ENCODE results near the gene CSTB.

CSTB gene

DNA sequence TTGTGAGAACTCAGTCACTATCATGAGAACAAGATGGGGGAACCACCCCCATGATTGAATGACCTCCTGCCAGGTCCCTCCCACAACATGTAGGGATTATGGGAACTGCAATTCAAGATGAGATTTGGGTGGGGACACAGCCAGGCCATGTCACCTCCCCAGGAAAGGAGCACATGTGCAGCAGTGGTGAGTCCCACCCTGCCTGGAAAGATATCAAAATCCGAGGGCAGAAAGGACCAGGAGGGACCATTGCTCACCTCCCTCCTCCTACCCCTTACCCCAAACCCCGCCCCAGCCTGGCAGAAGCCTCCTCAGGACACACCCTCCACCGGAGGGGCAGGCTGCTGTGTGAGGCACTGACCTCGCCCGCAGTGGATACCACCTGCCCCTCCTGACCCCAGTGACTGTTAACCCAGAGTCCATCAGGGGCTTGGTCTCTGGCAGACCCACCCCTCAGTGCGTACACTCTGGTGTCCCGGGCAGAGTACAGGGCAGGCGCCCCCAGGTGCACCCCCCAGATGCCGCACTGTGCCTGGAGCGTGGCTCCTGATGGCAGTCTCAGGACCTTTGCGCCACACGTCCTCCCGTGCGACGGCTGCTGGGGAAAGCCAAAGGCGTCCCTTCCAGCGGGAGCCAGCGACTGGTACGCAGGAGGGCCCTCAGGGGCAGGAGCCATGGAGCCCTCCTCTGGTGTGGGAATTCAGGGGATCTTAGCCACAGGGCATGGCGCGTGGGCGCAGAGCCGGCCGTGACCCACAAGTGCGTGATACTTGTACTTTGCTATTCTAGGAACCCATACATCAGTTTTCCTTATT is 36.3 kb downstream of the CSTB start:
- DNase-seq (ENCODE audit: low read depth), result no peak
- TF ChIP-seq, protein P1, sequence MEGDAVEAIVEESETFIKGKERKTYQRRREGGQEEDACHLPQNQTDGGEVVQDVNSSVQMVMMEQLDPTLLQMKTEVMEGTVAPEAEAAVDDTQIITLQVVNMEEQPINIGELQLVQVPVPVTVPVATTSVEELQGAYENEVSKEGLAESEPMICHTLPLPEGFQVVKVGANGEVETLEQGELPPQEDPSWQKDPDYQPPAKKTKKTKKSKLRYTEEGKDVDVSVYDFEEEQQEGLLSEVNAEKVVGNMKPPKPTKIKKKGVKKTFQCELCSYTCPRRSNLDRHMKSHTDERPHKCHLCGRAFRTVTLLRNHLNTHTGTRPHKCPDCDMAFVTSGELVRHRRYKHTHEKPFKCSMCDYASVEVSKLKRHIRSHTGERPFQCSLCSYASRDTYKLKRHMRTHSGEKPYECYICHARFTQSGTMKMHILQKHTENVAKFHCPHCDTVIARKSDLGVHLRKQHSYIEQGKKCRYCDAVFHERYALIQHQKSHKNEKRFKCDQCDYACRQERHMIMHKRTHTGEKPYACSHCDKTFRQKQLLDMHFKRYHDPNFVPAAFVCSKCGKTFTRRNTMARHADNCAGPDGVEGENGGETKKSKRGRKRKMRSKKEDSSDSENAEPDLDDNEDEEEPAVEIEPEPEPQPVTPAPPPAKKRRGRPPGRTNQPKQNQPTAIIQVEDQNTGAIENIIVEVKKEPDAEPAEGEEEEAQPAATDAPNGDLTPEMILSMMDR (IDR thresholded peaks at IDR 0.05; ENCODE audit: control insufficient read depth, extremely low read depth, insufficient read depth), result no peak
- H3K4me3 ChIP-seq (ENCODE audit: low read depth, low read length), result no peak overlapping the region

DNA sequence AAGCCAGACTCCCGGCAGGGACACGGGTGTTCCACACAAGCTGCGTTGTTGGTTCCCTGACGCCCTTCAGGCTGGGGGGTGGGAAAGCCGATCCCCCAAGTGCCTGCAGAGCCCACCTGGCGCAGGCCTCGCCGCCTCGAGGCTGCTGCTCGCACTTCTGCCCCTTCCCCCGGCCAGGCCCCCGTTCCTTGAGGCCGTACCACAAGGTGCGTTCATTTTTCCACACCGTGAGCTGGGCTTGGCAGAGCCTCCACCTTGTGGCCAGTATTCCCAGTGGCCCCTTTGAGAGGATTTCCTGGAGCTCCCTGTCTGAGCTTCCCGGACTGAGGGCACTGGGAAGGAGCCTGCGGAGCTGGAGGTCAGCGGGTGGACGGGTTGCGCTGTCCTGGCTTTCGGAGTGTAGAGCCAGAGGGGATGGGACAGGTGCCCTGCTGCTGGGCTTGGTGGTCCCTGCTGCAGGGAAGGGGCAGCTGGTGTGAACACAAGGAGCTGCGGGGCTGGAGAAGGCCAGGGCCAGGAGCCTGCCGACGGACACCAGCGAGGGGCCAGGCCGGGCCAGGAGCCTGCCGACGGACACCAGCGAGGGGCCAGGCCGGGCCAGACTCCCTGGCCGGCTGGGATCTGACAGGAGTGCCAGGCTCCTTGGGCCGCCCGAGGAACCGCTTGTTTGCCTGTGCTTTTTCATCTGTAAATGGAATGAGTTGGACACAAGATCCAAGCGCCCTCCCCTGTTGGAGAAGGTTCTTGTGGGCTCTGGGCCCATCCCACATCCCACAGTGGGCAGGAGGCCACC is 38.8 kb downstream of the CSTB start:
- TF ChIP-seq, protein P1 (IDR thresholded peaks at IDR 0.05; ENCODE audit: control insufficient read depth, extremely low read depth, insufficient read depth), result no peak
- no peak overlapping the region for H3K4me3 ChIP-seq (ENCODE audit: low read depth, low read length)
- DNase-seq (ENCODE audit: low read depth), result no peak

DNA sequence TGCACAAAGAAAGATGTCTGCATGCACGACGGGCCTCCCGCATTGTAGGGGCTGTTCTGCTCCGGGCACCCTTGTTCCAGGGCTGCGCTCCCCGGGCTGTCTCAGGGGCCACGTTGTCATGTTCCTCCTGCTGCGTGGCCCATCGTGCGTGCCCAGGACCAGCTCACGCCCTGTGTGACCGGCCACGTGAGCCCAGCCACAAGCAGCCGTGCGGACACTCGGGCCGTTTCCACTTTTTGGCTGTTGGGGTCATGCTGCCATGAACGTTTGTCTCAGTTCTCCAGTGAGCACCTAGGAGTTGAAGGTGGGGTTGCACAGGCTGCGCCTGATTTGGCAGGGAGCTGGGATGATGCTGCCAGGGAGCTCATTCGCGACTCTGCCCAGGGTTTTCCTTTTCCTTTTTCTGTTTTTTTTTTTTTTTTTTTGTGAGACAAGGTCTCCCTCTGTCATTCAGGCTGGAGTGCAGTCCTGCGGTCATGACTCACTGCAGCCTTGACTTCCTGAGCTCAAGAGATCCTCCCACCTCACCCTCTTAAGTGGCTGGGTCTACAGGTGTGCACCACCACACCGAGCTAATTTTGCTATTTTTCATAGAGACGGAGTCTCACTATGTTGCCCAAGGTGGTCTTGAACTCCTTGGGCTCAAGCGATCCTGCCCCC is 39.8 kb downstream of the CSTB start:
- TF ChIP-seq, protein P1 (IDR thresholded peaks at IDR 0.05; ENCODE audit: control insufficient read depth, extremely low read depth, insufficient read depth), result no peak
- no peak for DNase-seq (ENCODE audit: low read depth)
- H3K4me3 ChIP-seq (ENCODE audit: low read depth, low read length), result no peak overlapping the region

DNA sequence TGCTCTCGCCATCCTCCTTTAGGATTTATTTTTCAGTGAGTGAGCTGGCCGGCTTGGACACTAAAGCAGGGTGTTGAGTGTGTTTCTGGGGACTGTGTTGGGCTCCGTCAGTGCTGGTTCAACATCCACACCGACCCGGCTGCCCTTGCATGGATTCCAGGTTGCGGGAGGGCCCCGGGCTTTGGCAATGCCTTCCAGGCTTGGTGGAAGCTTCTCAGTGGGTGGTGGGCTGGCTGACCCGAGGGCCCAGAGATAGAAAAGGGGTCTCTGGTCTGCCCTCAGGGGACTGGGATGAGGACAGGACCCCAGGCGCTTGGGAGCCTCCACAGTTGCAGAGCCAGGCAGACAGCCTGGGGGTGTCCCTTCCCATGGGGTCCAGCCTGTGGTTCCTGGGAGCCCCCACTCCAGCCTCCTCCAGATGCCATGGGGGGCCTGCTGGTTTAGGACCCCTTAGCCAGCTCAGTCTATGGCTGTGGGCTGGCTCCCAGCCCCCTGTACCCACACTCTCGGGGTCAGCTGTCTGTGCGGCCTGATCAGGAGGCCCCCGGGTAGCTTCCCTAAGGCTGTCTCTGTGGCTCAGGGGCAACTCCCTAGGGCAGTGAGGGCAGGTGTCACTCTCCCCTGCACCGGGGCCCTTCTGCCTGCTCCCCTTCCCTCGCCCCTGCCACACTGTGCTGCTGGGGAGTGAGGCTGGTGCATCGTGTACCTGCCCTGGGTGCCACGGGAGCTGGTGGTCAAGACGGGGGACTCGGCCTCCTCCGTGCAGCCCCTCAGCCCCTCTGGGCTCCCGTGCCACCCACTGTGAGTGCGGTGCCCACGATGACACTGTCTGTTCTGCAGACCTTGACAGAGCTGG is 40.6 kb downstream of the CSTB start:
- TF ChIP-seq, protein P1 (IDR thresholded peaks at IDR 0.05; ENCODE audit: control insufficient read depth, extremely low read depth, insufficient read depth), result no peak
- no peak for DNase-seq (ENCODE audit: low read depth)
- no peak overlapping the region for H3K4me3 ChIP-seq (ENCODE audit: low read depth, low read length)

DNA sequence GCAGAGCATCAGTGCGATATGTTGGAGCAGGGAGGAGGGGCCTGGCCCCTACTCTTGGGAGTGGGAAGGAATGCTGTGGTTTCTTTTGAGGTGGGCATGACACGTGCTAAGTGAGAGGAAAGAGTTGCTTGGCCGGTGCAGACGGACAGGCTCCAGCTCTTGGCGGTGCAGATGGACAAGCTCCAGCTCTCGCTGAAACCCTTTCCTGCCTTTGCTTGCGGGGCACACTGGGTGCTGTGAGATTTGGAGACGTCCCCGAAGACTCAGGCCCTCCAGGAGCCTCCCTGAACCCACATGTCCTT is 41.2 kb downstream of the CSTB start:
- no peak overlapping the region for H3K4me3 ChIP-seq (ENCODE audit: low read depth, low read length)
- DNase-seq (ENCODE audit: low read depth), result no peak
- TF ChIP-seq, protein P1 (IDR thresholded peaks at IDR 0.05; ENCODE audit: control insufficient read depth, extremely low read depth, insufficient read depth), result no peak

DNA sequence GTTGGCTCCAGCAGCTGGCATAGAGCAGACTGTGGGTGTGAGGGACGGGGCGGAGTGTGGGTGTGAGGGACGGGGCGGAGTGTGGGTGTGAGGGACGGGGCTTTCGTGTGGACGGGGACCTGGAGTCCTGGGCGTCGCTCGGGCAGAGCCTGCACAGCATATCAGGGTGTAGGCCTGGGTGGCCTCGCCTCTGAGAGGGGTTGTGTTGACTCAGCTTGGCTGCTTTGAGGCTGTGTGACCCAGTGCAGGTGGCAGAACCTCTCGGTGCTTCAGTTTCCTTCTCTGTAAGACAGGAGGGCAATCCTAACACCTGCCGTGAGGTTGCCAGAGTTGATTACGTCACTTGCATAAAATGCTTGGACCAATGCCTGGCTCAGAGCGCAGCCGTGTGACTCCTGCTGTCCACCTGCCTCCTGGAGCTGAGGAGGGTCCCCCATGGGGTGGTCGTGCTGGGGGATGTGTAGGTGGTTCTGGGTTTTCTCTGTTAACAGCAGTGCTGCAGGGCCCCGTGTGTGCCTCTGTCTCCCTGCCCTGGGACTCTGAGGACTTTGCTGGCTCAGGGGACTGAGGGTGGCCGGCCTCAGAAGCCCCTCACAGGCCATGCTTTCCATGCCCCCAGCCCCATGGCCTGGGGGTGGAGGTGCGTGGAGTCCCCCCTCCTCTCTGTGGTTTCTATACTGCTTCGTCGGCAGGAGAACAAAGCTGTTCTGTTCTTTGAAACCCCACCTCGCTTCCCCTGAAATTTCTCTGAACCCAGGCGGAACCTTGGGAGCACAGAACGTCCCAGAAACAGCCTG is 41.8 kb downstream of the CSTB start:
- no peak overlapping the region for H3K4me3 ChIP-seq (ENCODE audit: low read depth, low read length)
- DNase-seq (ENCODE audit: low read depth), result no peak
- TF ChIP-seq, protein P1 (IDR thresholded peaks at IDR 0.05; ENCODE audit: control insufficient read depth, extremely low read depth, insufficient read depth), result no peak
